Cardiac muscle cell (in vitro differentiated cells and primary cell): ENCODE results near the gene MBD2. TPM values are rescaled to one million over a fixed set of nuclear protein-coding genes. Genes with fewer than 3 reads are reported as not detected.

Experiments used
- DNase-seq, 2 donors: peaks; one replicate each; pipeline versions ENCODE4 v3.0.0 to v3.0.0-alpha.2; 2010 to 2017; ENCODE audit warnings: low read depth in 1 of 2, low spot score in 1 of 2
- H3K27ac ChIP-seq: fragments of 200-600 bp; sonication (generic); 2 replicates; pipeline ENCODE4 v1.5.1; 2016
- H3K27me3 ChIP-seq: fragments of 200-600 bp; sonication (generic); 2 replicates; pipeline ENCODE4 v1.6.0; 2016; ENCODE audit warnings: control low read depth
- H3K36me3 ChIP-seq: fragments of 200-600 bp; sonication (generic); 2 replicates; pipeline ENCODE4 v1.5.1; 2016; ENCODE audit warnings: control low read depth
- H3K4me1 ChIP-seq: fragments of 200-600 bp; sonication (generic); 2 replicates; pipeline ENCODE4 v1.8.1; 2017; ENCODE audit warnings: low read depth, mild to moderate bottlenecking, mixed run types
- H3K4me3 ChIP-seq: fragments of 200-600 bp; sonication (generic); 2 replicates; pipeline ENCODE4 v1.5.1; 2016; ENCODE audit warnings: mild to moderate bottlenecking
- H3K9me3 ChIP-seq: fragments of 200-600 bp; sonication (generic); 2 replicates; pipeline ENCODE4 v1.5.1; 2017; ENCODE audit warnings: low read depth, mild to moderate bottlenecking, control low read depth
- CTCF ChIP-seq: IDR thresholded peaks from 2 replicates; pipeline ENCODE4 v1.5.1; 2012; ENCODE audit warnings: low read depth, mild to moderate bottlenecking, low read length
- polyA plus RNA-seq: library from polyadenylated mRNA; unstranded; fragments of >200 nt; fragmentation: Nextera tagmentation; extraction: Ambion mirVana; gene quantifications from 2 replicates; pipeline ENCODE4 v1.2.1, GENCODE V29; 2016
- total RNA-seq: library from RNA; depleted of rRNA; stranded (reverse); fragments of >200 nt; gene quantifications from 2 replicates; pipeline ENCODE4 v1.2.3, GENCODE V29; 2016

Gene MBD2
- total RNA-seq, result 27.5 and 29.1 TPM in 2 replicates
- polyA plus RNA-seq, result 40.0 and 49.4 TPM in 2 replicates

GRCh38 chr18:54224379-54225014, at the start of gene MBD2:
Gene MBD2, minus strand, starts transcription at chr18:54224669. Its CDS starts 110 bp downstream, at chr18:54224559.
- H3K27me3 ChIP-seq, result no peaks in the 10 kb centered on the region
- peak within 1 kb of the TSS; percentile 87 for H3K4me3 ChIP-seq
- TF ChIP-seq CTCF, result peak; percentile 29
- no peaks in the 10 kb centered on the region for H3K9me3 ChIP-seq
- H3K36me3 ChIP-seq, result no peaks in the 10 kb centered on the region
- H3K4me1 ChIP-seq, result peaks cover 25% of the 10 kb centered on the region
- peak; percentile 97 for DNase-seq
- H3K27ac ChIP-seq, result peak within 1 kb of the TSS; percentile 58

- Histone ChIP-seq H3K4me1 (peaks cover 7% of the 10 kb centered on the region), H3K9me3 (no peaks in the 10 kb centered on the region), H3K36me3 (peaks cover 3% of the 10 kb centered on the region), H3K27ac (peak overlapping the region; percentile 68), H3K27me3 (no peaks in the 10 kb centered on the region), H3K4me3 (peak overlapping the region; percentile 49)
- peak; percentile 55 for TF ChIP-seq CTCF
- peak; percentile 19 to 62 for DNase-seq
Observed at GRCh38 chr18:54269893-54270844, 45.7 kb upstream of the MBD2 start.

GRCh38 chr18:54268751-54269150, 44.3 kb upstream of the MBD2 start:
- peaks cover 7% of the 10 kb centered on the region for H3K4me1 ChIP-seq
- peak overlapping the region; percentile 49 for H3K4me3 ChIP-seq
- no peak for DNase-seq
- no peaks in the 10 kb centered on the region for H3K9me3 ChIP-seq
- no peak overlapping the region for H3K27ac ChIP-seq
- no peak for TF ChIP-seq CTCF
- no peaks in the 10 kb centered on the region for H3K27me3 ChIP-seq
- H3K36me3 ChIP-seq, result peaks cover 3% of the 10 kb centered on the region

GRCh38 chr18:54267701-54268100, 43.2 kb upstream of the MBD2 start:
- H3K9me3 ChIP-seq, result no peaks in the 10 kb centered on the region
- TF ChIP-seq CTCF, result no peak
- no peak overlapping the region for H3K27ac ChIP-seq
- H3K36me3 ChIP-seq, result peaks cover 3% of the 10 kb centered on the region
- no peaks in the 10 kb centered on the region for H3K27me3 ChIP-seq
- H3K4me1 ChIP-seq, result peaks cover 7% of the 10 kb centered on the region
- no peak for DNase-seq
- no peak overlapping the region for H3K4me3 ChIP-seq

GRCh38 chr18:54263904-54264336, 39.5 kb upstream of the MBD2 start:
- Histone ChIP-seq H3K4me3 (no peak overlapping the region), H3K27me3 (no peaks in the 10 kb centered on the region), H3K9me3 (no peaks in the 10 kb centered on the region), H3K36me3 (no peaks in the 10 kb centered on the region), H3K27ac (no peak overlapping the region), H3K4me1 (no peaks in the 10 kb centered on the region)
- DNase-seq, result no peak
- no peak for TF ChIP-seq CTCF
